Esophagus muscularis mucosa (tissue), 4 donors: Measurements from ENCODE around the gene FOXRED1. TPM values are rescaled to one million over a fixed set of nuclear protein-coding genes. Genes with fewer than 3 reads are reported as not detected.
"Not testable (repeated sequence)": the region's sequence is repeated elsewhere in the genome, so short reads cannot be mapped to it uniquely, and the experiment has no call there.

Experiments used
- DNase-seq: peaks from one replicate; pipeline ENCODE4 v3.0.0-alpha.2; 2017; ENCODE audit errors: extremely low spot score
- H3K27ac ChIP-seq, 4 donors: fragments of 200-600 bp; sonication (generic); replicated peaks in 1 of 4; 1 replicate in 3 of 4; 2 replicates in 1 of 4; pipeline ENCODE4 v1.5.1; 2016 to 2019; ENCODE audit warnings: mild to moderate bottlenecking in 1 of 4
- H3K27me3 ChIP-seq, 4 donors: fragments of 200-600 bp; sonication (generic); one replicate each; pipeline versions ENCODE4 v1.5.1 to v1.6.0; 2016 to 2019
- H3K36me3 ChIP-seq, 4 donors: fragments of 200-600 bp; sonication (generic); one replicate each; pipeline ENCODE4 v1.5.1; 2016 to 2019
- H3K4me1 ChIP-seq, 4 donors: fragments of 200-600 bp; sonication (generic); one replicate each; pipeline ENCODE4 v1.5.1; 2016 to 2019
- H3K4me3 ChIP-seq, 4 donors: fragments of 200-600 bp; sonication (generic); 1 replicate in 2 of 4; 2 replicates in 2 of 4; pipeline ENCODE4 v1.5.1; 2016 to 2019; ENCODE audit warnings: mild to moderate bottlenecking in 4 of 4, moderate library complexity in 1 of 4
- H3K9me3 ChIP-seq, 4 donors: fragments of 200-600 bp; sonication (generic); 1 replicate in 3 of 4; 2 replicates in 1 of 4; pipeline ENCODE4 v1.5.1; 2016 to 2019
- CTCF ChIP-seq, 3 experiments: fragments of 200-600 bp in 2 of 3; fragments of 450-650 bp in 1 of 3; sonication (generic) in 2 of 3; IDR thresholded peaks; one replicate each; pipeline ENCODE4 v1.5.1; 2017 to 2019; ENCODE audit warnings: antibody characterized with exemption in 3 of 3, mild to moderate bottlenecking in 2 of 3, moderate library complexity in 1 of 3
- EP300 ChIP-seq: sonication (generic); formaldehyde crosslinking; IDR thresholded peaks from one replicate; pipeline ENCODE4 v1.6.1; 2017; ENCODE audit warnings: antibody characterized with exemption
- POLR2A ChIP-seq: fragments of 450-650 bp; IDR thresholded peaks from one replicate; pipeline ENCODE4 v1.6.1; 2017; ENCODE audit warnings: antibody characterized with exemption, moderate library complexity, mild to moderate bottlenecking, low read depth
- POLR2AphosphoS5 ChIP-seq, 2 donors: sonication (generic); formaldehyde crosslinking; IDR thresholded peaks; one replicate each; pipeline ENCODE4 v1.6.1; 2017; ENCODE audit warnings: antibody characterized with exemption in 2 of 2
- WGBS: methylation state at CpG from one replicate; pipeline ENCODE4 v1.1.5; 2018; 5-methylcytosine and 5-hydroxymethylcytosine counted together
- intact Hi-C: fragments of 100-400 bp; cut with DNase I; formaldehyde crosslinking; loops from one replicate; pipeline ENCODE4 v1.15.1; 2023
- total RNA-seq, 4 donors: library from RNA; depleted of rRNA; stranded (reverse); fragments of >200 nt; gene quantifications; one replicate each; pipeline versions ENCODE4 v1.1.0 to v1.2.1, GENCODE V29; 2016

The FOXRED1 gene
- total RNA-seq, 4 donors from 2014 or later, result 10.9 to 13.1 (median 12.2) TPM

- WGBS, result 84% methylated on average over 4 of the region's 4 CpGs
- no peaks in the 10 kb centered on the region for H3K27me3 ChIP-seq
- intact Hi-C loops, result no loop called here
- peaks cover 24 to 35% (median 32%) of the 10 kb centered on the region in 4 donors for H3K4me1 ChIP-seq
- no peaks in the 10 kb centered on the region for H3K9me3 ChIP-seq
- DNase-seq, result no peak
- no peak overlapping the region for H3K4me3 ChIP-seq
- H3K27ac ChIP-seq, result no peak overlapping the region
- TF ChIP-seq CTCF (IDR thresholded peaks at IDR 0.05) (no peak), EP300 (no peak), POLR2A (no peak), POLR2AphosphoS5 (IDR thresholded peaks at IDR 0.05) (no peak)
- peaks cover 0 to 40% (median 18%) of the 10 kb centered on the region in 4 donors for H3K36me3 ChIP-seq
These were observed 39.3 kb downstream of the FOXRED1 start for GRCh38 chr11:126308271-126308671.

- intact Hi-C loops, H3K4me3 ChIP-seq, H3K27ac ChIP-seq, DNase-seq, H3K27me3 ChIP-seq, H3K9me3 ChIP-seq: not testable (repeated sequence)
- peaks cover 0 to 40% (median 18%) of the 10 kb centered on the region in 4 donors for H3K36me3 ChIP-seq
- WGBS, result 88% methylated on average over 4 of the region's 4 CpGs
- peaks cover 19 to 30% (median 27%) of the 10 kb centered on the region in 4 donors for H3K4me1 ChIP-seq
These were observed 39.8 kb downstream of the FOXRED1 start for GRCh38 chr11:126308771-126309170.

GRCh38 chr11:126310200-126310991, 41.4 kb downstream of the FOXRED1 start:
- 73% methylated on average over 11 of the region's 12 CpGs for WGBS
- Histone ChIP-seq H3K27ac (peak overlapping the region in 1 of 4 donors; percentile 8), H3K4me1 (peaks cover 8 to 20% (median 17%) of the 10 kb centered on the region in 4 donors), H3K4me3 (no peak overlapping the region), H3K27me3 (no peaks in the 10 kb centered on the region), H3K36me3 (peaks cover 0 to 42% (median 20%) of the 10 kb centered on the region in 4 donors), H3K9me3 (no peaks in the 10 kb centered on the region)
- peak; percentile 95 for DNase-seq
- intact Hi-C loops, result loop anchor here (2.0 to 10.0 kb wide), 4 partner anchors 47 to 684 kb away; partner anchors contain the start of gene ST3GAL4
- no peak for TF ChIP-seq EP300
- TF ChIP-seq CTCF (IDR thresholded peaks at IDR 0.05), result peak; percentile 86 to 93 (median 88)
- TF ChIP-seq POLR2AphosphoS5 (IDR thresholded peaks at IDR 0.05), result peak in 1 of 2 donors; percentile 32
- no peak for TF ChIP-seq POLR2A

GRCh38 chr11:126310992-126311310, 42.0 kb downstream of the FOXRED1 start:
- WGBS, result 62% methylated on average over 5 of the region's 6 CpGs
- TF ChIP-seq CTCF (IDR thresholded peaks at IDR 0.05), result no peak
- no peak for TF ChIP-seq POLR2AphosphoS5 (IDR thresholded peaks at IDR 0.05)
- no peak for TF ChIP-seq EP300
- TF ChIP-seq POLR2A, result no peak
- intact Hi-C loops, result loop anchor here (2.0 to 10.0 kb wide), 4 partner anchors 46 to 684 kb away; partner anchors contain the start of gene ST3GAL4
- DNase-seq, result no peak
- H3K27me3 ChIP-seq, result no peaks in the 10 kb centered on the region
- no peak overlapping the region for H3K4me3 ChIP-seq
- peak overlapping the region in 1 of 4 donors; percentile 8 for H3K27ac ChIP-seq
- H3K4me1 ChIP-seq, result peaks cover 8 to 16% (median 14%) of the 10 kb centered on the region in 4 donors
- H3K36me3 ChIP-seq, result peaks cover 0 to 42% (median 20%) of the 10 kb centered on the region in 4 donors
- no peaks in the 10 kb centered on the region for H3K9me3 ChIP-seq

GRCh38 chr11:126311401-126312291, 42.7 kb downstream of the FOXRED1 start:
- Histone ChIP-seq H3K27me3 (no peaks in the 10 kb centered on the region), H3K4me3 (no peak overlapping the region), H3K4me1 (peaks cover 8 to 13% (median 13%) of the 10 kb centered on the region in 4 donors), H3K27ac (peak overlapping the region in 1 of 4 donors; percentile 8), H3K36me3 (peaks cover 0 to 42% (median 18%) of the 10 kb centered on the region in 4 donors), H3K9me3 (no peaks in the 10 kb centered on the region)
- 84% methylated on average over 14 of the region's 14 CpGs for WGBS
- no peak for TF ChIP-seq EP300
- TF ChIP-seq POLR2A, result no peak
- no peak for TF ChIP-seq POLR2AphosphoS5 (IDR thresholded peaks at IDR 0.05)
- no peak for TF ChIP-seq CTCF (IDR thresholded peaks at IDR 0.05)
- DNase-seq, result no peak
- intact Hi-C loops, result loop anchor here (2.0 to 10.0 kb wide), 4 partner anchors 46 to 683 kb away; partner anchors contain the start of gene ST3GAL4
